GM06990 (cell line): Measurements from ENCODE around the gene FOXN3.

Experiments
- DNase-seq: peaks from one replicate; pipeline ENCODE4 v3.0.0-alpha.2; 2011; ENCODE audit not compliant: insufficient read length; ENCODE audit errors: extremely low read depth
- H3K27me3 ChIP-seq: replicated peaks from 2 replicates; pipeline ENCODE4 v1.6.0; 2011; ENCODE audit warnings: low read length; ENCODE audit not compliant: control insufficient read depth, insufficient read depth
- H3K36me3 ChIP-seq: 2 replicates; pipeline ENCODE4 v1.5.1; 2011; ENCODE audit warnings: low read length; ENCODE audit not compliant: control insufficient read depth, insufficient read depth
- H3K4me3 ChIP-seq: replicated peaks from 2 replicates; pipeline ENCODE4 v1.5.1; 2011; ENCODE audit warnings: low read depth, mild to moderate bottlenecking, control low read depth, low read length
- TF ChIP-seq, protein P1 (sequence below): IDR thresholded peaks from 2 replicates; pipeline ENCODE4 v1.5.1; 2011; ENCODE audit warnings: low read length, control low read depth, mild to moderate bottlenecking, inconsistent platforms; ENCODE audit not compliant: insufficient read depth, poor library complexity, severe bottlenecking

FOXN3 gene

DNA sequence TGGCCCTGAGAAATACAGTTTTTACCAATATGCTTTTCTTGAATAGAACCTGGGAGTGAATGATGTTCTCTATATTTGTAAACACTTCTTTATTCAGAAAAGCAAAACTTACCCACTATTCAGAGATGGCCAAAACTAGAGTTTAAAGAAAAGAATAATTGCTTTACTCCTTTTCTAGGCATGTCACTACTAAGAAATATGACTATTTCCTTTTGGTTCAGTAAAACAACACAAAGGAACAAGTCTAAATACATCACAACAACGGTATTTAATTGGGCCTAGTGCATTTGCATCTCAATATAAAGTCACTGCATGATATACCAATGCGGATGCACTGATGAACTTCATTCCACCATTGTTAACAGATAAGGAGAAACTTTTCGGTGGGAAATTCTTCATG is 207.5 kb downstream of the FOXN3 start:
- no peak for DNase-seq
- peaks cover 1% of the 10 kb centered on the region; the same call in 1 of the 2 replicates for H3K36me3 ChIP-seq
- no peak overlapping the region for H3K4me3 ChIP-seq
- TF ChIP-seq, protein P1, sequence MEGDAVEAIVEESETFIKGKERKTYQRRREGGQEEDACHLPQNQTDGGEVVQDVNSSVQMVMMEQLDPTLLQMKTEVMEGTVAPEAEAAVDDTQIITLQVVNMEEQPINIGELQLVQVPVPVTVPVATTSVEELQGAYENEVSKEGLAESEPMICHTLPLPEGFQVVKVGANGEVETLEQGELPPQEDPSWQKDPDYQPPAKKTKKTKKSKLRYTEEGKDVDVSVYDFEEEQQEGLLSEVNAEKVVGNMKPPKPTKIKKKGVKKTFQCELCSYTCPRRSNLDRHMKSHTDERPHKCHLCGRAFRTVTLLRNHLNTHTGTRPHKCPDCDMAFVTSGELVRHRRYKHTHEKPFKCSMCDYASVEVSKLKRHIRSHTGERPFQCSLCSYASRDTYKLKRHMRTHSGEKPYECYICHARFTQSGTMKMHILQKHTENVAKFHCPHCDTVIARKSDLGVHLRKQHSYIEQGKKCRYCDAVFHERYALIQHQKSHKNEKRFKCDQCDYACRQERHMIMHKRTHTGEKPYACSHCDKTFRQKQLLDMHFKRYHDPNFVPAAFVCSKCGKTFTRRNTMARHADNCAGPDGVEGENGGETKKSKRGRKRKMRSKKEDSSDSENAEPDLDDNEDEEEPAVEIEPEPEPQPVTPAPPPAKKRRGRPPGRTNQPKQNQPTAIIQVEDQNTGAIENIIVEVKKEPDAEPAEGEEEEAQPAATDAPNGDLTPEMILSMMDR: no peak
- H3K27me3 ChIP-seq: no peaks in the 10 kb centered on the region

DNA sequence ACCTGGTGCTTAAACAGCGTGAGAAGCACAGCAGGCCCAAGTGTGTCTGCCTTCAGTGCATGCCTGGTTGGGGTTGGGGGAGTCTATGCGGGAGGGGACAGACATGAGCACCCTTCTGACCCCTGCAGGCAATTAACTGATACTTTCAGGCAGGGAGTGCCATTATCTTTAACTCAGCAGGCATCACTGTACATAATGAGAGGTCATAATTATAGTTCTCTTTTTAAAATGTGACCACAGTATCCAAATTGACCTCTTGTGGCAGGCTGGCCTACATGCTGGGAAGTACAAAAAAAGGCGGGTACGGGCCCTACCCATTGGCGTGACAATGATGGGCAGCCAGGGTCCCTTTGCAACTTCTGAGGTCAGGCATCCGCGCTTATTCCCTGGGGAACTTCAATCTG is 209.1 kb downstream of the FOXN3 start:
- H3K4me3 ChIP-seq: no peak overlapping the region
- H3K36me3 ChIP-seq: peaks cover 1% of the 10 kb centered on the region
- TF ChIP-seq, protein P1: no peak
- no peak for DNase-seq
- no peaks in the 10 kb centered on the region for H3K27me3 ChIP-seq

DNA sequence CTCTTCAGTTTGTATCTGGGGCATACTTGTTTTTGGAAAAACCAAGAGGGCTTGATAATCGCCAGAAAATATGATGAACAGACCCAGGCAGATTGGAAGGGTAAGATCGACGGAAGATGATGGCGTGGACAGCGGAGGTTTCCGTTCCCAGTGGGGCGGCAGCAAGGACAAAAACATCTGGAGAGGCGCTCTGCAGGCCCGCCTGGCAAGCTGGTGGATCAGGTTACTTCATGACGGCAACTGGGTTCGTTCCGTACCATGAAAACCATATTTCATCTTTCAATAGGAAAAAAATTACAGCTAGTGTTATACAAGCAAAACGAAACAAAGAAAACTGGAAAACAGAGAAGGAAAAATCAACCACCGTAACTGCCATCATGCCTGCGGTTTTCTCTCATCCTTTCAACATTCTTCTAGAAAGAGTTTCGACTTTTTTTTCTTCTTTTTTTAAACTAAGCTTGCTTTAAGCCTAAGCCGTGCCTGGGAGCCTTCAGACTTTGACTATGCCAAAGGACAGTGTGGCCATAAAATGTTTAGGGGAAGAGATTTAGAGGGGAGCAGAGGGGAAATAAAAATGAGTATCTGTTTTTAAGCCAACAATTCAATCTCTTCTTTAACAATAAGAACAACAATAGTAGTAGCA is 210.5 kb downstream of the FOXN3 start:
- TF ChIP-seq, protein P1: no peak
- no peak for DNase-seq

DNA sequence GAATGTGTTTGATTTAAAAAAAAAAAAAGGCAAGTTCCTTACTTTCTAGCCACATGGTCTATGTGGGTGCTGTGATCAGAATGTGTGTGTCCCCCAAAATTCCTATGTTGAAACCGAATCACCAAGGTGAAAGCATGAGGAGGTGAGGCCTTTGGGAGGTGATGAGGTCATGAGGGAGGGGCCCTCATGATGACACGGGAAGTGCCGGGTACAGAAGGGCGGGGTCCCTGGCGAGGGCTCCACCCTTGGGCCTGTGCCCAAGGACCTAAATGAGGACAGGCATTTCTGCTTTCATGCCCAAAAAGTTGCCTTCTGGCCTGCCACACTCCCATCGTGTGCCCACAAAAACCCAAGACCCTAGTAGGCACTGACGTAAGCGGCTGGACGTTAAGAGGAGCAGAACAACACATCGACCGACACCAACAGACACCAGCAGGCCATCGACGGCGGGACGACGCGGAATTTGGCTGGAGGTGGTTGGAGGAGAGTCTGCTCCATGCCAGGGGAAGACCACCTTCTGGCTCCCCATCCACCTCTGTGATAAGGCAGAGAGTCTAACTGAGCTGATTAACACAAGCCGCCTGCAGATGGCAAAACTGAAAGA is 211.8 kb downstream of the FOXN3 start:
- no peak for DNase-seq

More for the DNA sequence above, 210.5 kb downstream of the FOXN3 start:
- no peak overlapping the region for H3K4me3 ChIP-seq
- H3K36me3 ChIP-seq: peaks cover 1% of the 10 kb centered on the region
- no peaks in the 10 kb centered on the region for H3K27me3 ChIP-seq

DNA sequence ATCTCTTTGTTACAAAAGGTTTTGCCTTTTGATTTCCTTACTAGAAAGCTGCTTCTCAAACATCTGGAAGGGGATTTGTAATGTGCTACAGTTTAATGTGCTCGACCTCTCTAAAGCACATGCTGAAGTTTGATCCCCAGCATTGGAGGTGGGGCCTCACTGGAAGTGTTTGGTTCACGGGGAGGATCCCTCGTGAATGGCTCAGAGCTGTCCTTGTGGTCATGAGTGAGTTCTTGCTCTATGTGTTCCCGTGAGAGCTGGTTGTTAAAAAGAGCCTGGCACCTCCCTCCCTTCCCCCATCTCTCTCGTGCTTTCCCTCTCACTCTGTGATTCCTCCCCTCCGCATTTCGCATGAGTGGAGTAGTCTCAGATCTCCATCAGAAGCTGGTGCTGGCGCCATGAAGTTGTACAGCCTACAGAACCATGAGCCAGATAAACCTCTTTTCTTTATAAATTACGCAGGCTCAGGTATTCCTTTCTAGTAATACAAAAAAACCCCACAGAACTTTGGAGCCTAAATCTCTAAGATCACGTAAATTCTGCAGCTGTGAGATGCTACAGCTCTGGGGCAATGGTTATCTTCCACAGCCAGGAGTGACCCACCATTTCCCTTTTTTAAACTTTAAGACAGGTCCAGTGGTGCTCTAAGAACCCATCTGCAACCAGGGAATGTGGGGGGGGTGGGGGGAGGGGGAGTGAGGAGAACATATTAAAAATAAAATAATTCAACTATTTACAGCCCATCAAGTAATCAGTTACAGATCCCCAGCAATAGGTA is 214.4 kb downstream of the FOXN3 start:
- Histone ChIP-seq H3K36me3 (peaks cover 1% of the 10 kb centered on the region), H3K4me3 (no peak overlapping the region), H3K27me3 (no peaks in the 10 kb centered on the region)
- TF ChIP-seq, protein P1: no peak
- no peak for DNase-seq

More for the DNA sequence above, 211.8 kb downstream of the FOXN3 start:
- Histone ChIP-seq H3K36me3 (peaks cover 1% of the 10 kb centered on the region), H3K27me3 (no peaks in the 10 kb centered on the region), H3K4me3 (no peak overlapping the region)
- TF ChIP-seq, protein P1: no peak
